Stomach (tissue), 4 donors: Measurements from ENCODE around the gene SLC5A12.

ENCODE experiments used
- CTCF ChIP-seq, 7 experiments: fragments of 450-650 bp in 4 of 7; fragments of 200-600 bp in 3 of 7; sonication (generic) in 3 of 7; IDR thresholded peaks; one replicate each; pipeline ENCODE4 v1.5.1; 2016 to 2019; ENCODE audit warnings: antibody characterized with exemption in 7 of 7, control low read depth in 2 of 7, mild to moderate bottlenecking in 1 of 7
- POLR2AphosphoS5 ChIP-seq, 3 donors: sonication (generic); formaldehyde crosslinking; IDR thresholded peaks; one replicate each; pipeline ENCODE4 v1.6.1; 2016; ENCODE audit warnings: antibody characterized with exemption in 3 of 3

- no peak for TF ChIP-seq CTCF (IDR thresholded peaks at IDR 0.05)
- no peak for TF ChIP-seq POLR2AphosphoS5 (IDR thresholded peaks at IDR 0.05)
Measured at GRCh38 chr11:26764825-26765224, 43.0 kb upstream of the SLC5A12 start.
